Neural progenitor cell (in vitro differentiated cells): ENCODE data around the gene MAGI2. TPM values are rescaled to one million over a fixed set of nuclear protein-coding genes. Genes with fewer than 3 reads are reported as not detected.

Experiments used
- DNase-seq: peaks from one replicate; pipeline ENCODE4 v3.0.0-alpha.2; 2016; ENCODE audit warnings: low spot score
- H2AFZ ChIP-seq: fragments of 200-600 bp; sonication (generic); replicated peaks from 2 replicates; pipeline ENCODE4 v1.6.1; 2016; ENCODE audit warnings: antibody characterized with exemption
- H3F3A ChIP-seq: fragments of 200-600 bp; sonication (generic); 2 replicates; pipeline ENCODE4 v1.6.1; 2016; ENCODE audit warnings: antibody characterized with exemption, low read depth
- H3K27ac ChIP-seq: fragments of 200-600 bp; sonication (generic); 2 replicates; pipeline ENCODE4 v1.5.1; 2016; ENCODE audit warnings: mild to moderate bottlenecking
- H3K27me3 ChIP-seq: fragments of 200-600 bp; sonication (generic); 2 replicates; pipeline ENCODE4 v1.6.1; 2016; ENCODE audit warnings: mild to moderate bottlenecking, moderate library complexity
- H3K36me3 ChIP-seq: fragments of 200-600 bp; sonication (generic); 2 replicates; pipeline ENCODE4 v1.5.1; 2016
- H3K4me1 ChIP-seq: fragments of 200-600 bp; sonication (generic); 2 replicates; pipeline ENCODE4 v1.6.1; 2016; ENCODE audit warnings: mixed run types
- H3K4me2 ChIP-seq: fragments of 200-600 bp; sonication (generic); 2 replicates; pipeline ENCODE4 v1.6.1; 2016
- H3K4me3 ChIP-seq: fragments of 200-600 bp; sonication (generic); 2 replicates; pipeline ENCODE4 v1.5.1; 2016
- H3K79me2 ChIP-seq: fragments of 200-600 bp; sonication (generic); 2 replicates; pipeline ENCODE4 v1.6.1; 2016; ENCODE audit warnings: low read depth
- H3K9ac ChIP-seq: fragments of 200-600 bp; sonication (generic); 2 replicates; pipeline ENCODE4 v1.6.1; 2016
- H3K9me3 ChIP-seq: fragments of 200-600 bp; sonication (generic); 2 replicates; pipeline ENCODE4 v1.5.1; 2016; ENCODE audit warnings: low read depth
- H4K20me1 ChIP-seq: fragments of 200-600 bp; sonication (generic); 2 replicates; pipeline ENCODE4 v1.6.1; 2016; ENCODE audit warnings: low read depth
- H3K27ac Mint-ChIP-seq: 3 replicates; pipeline ENCODE4 v1.8.0; 2021; ENCODE audit warnings: mixed read lengths
- H3K27me3 Mint-ChIP-seq: 2 replicates; pipeline ENCODE4 v1.8.0; 2022; ENCODE audit warnings: low read depth, mild to moderate bottlenecking, inconsistent platforms, moderate library complexity, mixed read lengths; ENCODE audit not compliant: insufficient read depth
- H3K36me3 Mint-ChIP-seq: 3 replicates; pipeline ENCODE4 v1.8.0; 2021; ENCODE audit warnings: mixed read lengths
- H3K4me1 Mint-ChIP-seq: 3 replicates; pipeline ENCODE4 v1.8.0; 2021; ENCODE audit warnings: mixed read lengths
- H3K4me3 Mint-ChIP-seq: 3 replicates; pipeline ENCODE4 v1.8.0; 2021; ENCODE audit warnings: mild to moderate bottlenecking, moderate library complexity, mixed read lengths
- H3K9me3 Mint-ChIP-seq: 3 replicates; pipeline ENCODE4 v1.8.0; 2020; ENCODE audit warnings: mixed read lengths
- EZH2 ChIP-seq: fragments of 200-600 bp; sonication (generic); IDR thresholded peaks from 2 replicates; pipeline ENCODE4 v1.6.1; 2017; ENCODE audit warnings: antibody characterized with exemption, mild to moderate bottlenecking, moderate library complexity
- EZH2phosphoT487 ChIP-seq: fragments of 200-600 bp; sonication (generic); IDR thresholded peaks from 2 replicates; pipeline ENCODE4 v1.6.1; 2017; ENCODE audit warnings: antibody characterized with exemption
- total RNA-seq: library from RNA; depleted of rRNA; stranded (reverse); fragments of >200 nt; gene quantifications from 2 replicates; pipeline ENCODE4 v1.2.3, GENCODE V29; 2015; ENCODE audit warnings: low replicate concordance
- TF ChIP-seq, protein P1 (sequence below): fragments of 200-600 bp; sonication (generic); IDR thresholded peaks from 2 replicates; pipeline ENCODE4 v1.5.1; 2017; ENCODE audit warnings: antibody characterized with exemption, mild to moderate bottlenecking

The MAGI2 gene
- total RNA-seq, 1 donor from 2014 or later: 5.8 TPM

GRCh38 chr7:78090616-78091015 lies 1362.9 kb downstream of the MAGI2 start:
- no peak overlapping the region for H3K27ac Mint-ChIP-seq
- no peak overlapping the region for H3K4me3 Mint-ChIP-seq
- no peak for TF ChIP-seq EZH2
- TF ChIP-seq, protein P1, sequence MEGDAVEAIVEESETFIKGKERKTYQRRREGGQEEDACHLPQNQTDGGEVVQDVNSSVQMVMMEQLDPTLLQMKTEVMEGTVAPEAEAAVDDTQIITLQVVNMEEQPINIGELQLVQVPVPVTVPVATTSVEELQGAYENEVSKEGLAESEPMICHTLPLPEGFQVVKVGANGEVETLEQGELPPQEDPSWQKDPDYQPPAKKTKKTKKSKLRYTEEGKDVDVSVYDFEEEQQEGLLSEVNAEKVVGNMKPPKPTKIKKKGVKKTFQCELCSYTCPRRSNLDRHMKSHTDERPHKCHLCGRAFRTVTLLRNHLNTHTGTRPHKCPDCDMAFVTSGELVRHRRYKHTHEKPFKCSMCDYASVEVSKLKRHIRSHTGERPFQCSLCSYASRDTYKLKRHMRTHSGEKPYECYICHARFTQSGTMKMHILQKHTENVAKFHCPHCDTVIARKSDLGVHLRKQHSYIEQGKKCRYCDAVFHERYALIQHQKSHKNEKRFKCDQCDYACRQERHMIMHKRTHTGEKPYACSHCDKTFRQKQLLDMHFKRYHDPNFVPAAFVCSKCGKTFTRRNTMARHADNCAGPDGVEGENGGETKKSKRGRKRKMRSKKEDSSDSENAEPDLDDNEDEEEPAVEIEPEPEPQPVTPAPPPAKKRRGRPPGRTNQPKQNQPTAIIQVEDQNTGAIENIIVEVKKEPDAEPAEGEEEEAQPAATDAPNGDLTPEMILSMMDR: peak; percentile 23
- Histone ChIP-seq H2AFZ (no peak overlapping the region), H3K27ac (no peak overlapping the region), H3K27me3 (no peaks in the 10 kb centered on the region), H3K79me2 (no peaks in the 10 kb centered on the region), H3K4me3 (no peak overlapping the region), H3K4me2 (no peak overlapping the region), H4K20me1 (no peaks in the 10 kb centered on the region), H3F3A (no peaks in the 10 kb centered on the region), H3K9me3 (no peaks in the 10 kb centered on the region), H3K36me3 (no peaks in the 10 kb centered on the region), H3K4me1 (no peaks in the 10 kb centered on the region), H3K9ac (no peak overlapping the region)
- no peaks in the 10 kb centered on the region for H3K9me3 Mint-ChIP-seq
- no peak for DNase-seq
- H3K4me1 Mint-ChIP-seq: peaks cover 4% of the 10 kb centered on the region
- H3K36me3 Mint-ChIP-seq: no peaks in the 10 kb centered on the region
- no peaks in the 10 kb centered on the region for H3K27me3 Mint-ChIP-seq

GRCh38 chr7:78083476-78084120 lies 1369.9 kb downstream of the MAGI2 start:
- no peaks in the 10 kb centered on the region for H3K27me3 Mint-ChIP-seq
- H3K4me2 ChIP-seq: no peak overlapping the region

DNA sequence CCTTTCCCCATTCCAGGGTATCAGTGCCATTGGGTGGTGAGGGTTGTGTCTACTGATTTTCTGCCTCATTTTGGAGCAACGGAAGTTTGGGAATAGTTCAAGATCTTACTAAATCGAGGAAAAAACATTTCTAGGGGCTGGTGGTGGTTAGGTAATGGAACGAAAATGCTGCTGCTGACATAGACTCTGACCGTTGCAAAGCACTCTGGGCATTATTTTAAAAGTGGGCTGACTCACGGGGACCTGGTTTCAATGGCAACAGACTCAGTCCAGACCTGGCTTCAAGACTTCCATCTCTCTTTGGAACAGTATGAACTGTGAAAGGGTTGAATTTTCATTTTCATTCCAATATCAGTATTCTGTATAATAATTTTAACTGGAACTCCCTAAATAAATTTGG lies 1370.9 kb downstream of the MAGI2 start:
- H3K36me3 Mint-ChIP-seq: no peaks in the 10 kb centered on the region
- H3K4me3 ChIP-seq: no peak overlapping the region
- TF ChIP-seq EZH2phosphoT487: no peak
- TF ChIP-seq, protein P1: no peak
- TF ChIP-seq EZH2: no peak

More at GRCh38 chr7:78083476-78084120, 1369.9 kb downstream of the MAGI2 start:
- no peak overlapping the region for H3K27ac ChIP-seq
- no peak overlapping the region for H3K27ac Mint-ChIP-seq
- no peak for DNase-seq
- H4K20me1 ChIP-seq: no peaks in the 10 kb centered on the region
- H3K27me3 ChIP-seq: no peaks in the 10 kb centered on the region
- no peak overlapping the region for H3K4me3 ChIP-seq
- H3K36me3 ChIP-seq: no peaks in the 10 kb centered on the region
- H3K36me3 Mint-ChIP-seq: no peaks in the 10 kb centered on the region
- no peaks in the 10 kb centered on the region for H3K9me3 Mint-ChIP-seq
- TF ChIP-seq, protein P1: no peak
- TF ChIP-seq EZH2 (no peak), EZH2phosphoT487 (no peak)
- H3K4me1 ChIP-seq: peaks cover 10% of the 10 kb centered on the region
- H3K79me2 ChIP-seq: no peaks in the 10 kb centered on the region
- no peak overlapping the region for H3K9ac ChIP-seq
- peaks cover 6% of the 10 kb centered on the region for H3F3A ChIP-seq
- H3K9me3 ChIP-seq: no peaks in the 10 kb centered on the region
- no peak overlapping the region for H3K4me3 Mint-ChIP-seq
- peaks cover 4% of the 10 kb centered on the region for H3K4me1 Mint-ChIP-seq
- no peak overlapping the region for H2AFZ ChIP-seq

More for the DNA sequence above, 1370.9 kb downstream of the MAGI2 start:
- Histone ChIP-seq H3K9ac (no peak overlapping the region), H3K27ac (no peak overlapping the region), H2AFZ (no peak overlapping the region), H3K27me3 (no peaks in the 10 kb centered on the region), H4K20me1 (no peaks in the 10 kb centered on the region), H3K79me2 (no peaks in the 10 kb centered on the region), H3K9me3 (no peaks in the 10 kb centered on the region), H3F3A (peaks cover 6% of the 10 kb centered on the region), H3K4me2 (no peak overlapping the region), H3K4me1 (peaks cover 10% of the 10 kb centered on the region), H3K36me3 (no peaks in the 10 kb centered on the region)
- no peaks in the 10 kb centered on the region for H3K9me3 Mint-ChIP-seq
- no peak for DNase-seq
- H3K27me3 Mint-ChIP-seq: no peaks in the 10 kb centered on the region
- peaks cover 4% of the 10 kb centered on the region for H3K4me1 Mint-ChIP-seq
- no peak overlapping the region for H3K27ac Mint-ChIP-seq
- H3K4me3 Mint-ChIP-seq: no peak overlapping the region
